NB4 (cell line): ENCODE data around the gene DNAJB4.
"Not testable (repeated sequence)": the region's sequence is repeated elsewhere in the genome, so short reads cannot be mapped to it uniquely, and the experiment has no call there.

Experiments
- CTCF ChIP-seq: IDR thresholded peaks from one replicate; pipeline ENCODE4 v1.5.1; 2012; ENCODE audit warnings: low read depth, low read length
- POLR2A ChIP-seq: IDR thresholded peaks from 2 replicates; pipeline ENCODE4 v1.6.1; 2011; ENCODE audit warnings: mild to moderate bottlenecking; ENCODE audit not compliant: insufficient read length; ENCODE audit errors: extremely low read depth
- TF ChIP-seq, protein P1 (sequence below): IDR thresholded peaks from 2 replicates; pipeline ENCODE4 v1.6.1; 2011; ENCODE audit warnings: low read depth, low read length

DNA sequence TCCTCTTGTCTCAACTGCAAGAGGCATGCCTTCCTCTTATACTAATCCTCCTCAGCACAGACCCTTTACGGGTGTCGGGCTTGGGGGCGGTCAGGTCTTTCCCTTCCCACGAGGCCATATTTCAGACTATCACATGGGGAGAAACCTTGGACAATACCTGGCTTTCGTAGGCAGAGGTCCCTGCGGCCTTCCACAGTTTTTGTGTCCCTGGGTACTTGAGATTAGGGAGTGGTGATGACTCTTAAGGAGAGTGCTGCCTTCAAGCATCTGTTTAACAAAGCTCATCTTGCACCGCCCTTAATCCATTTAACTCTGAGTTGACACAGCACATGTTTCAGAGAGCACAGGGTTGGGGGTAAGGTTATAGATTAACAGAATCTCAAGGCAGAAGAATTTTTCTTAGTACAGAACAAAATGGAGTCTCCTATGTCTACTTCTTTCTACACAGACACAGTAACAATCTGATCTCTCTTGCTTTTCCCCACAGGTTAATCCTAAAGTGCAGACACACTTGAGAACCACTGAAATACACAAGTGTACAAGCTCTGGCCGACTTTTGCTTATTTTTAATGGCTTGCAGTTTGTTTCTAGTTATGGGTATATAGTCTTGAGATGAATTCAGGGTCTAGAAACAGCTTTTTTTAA is 21.3 kb upstream of the DNAJB4 start:
- TF ChIP-seq, protein P1, sequence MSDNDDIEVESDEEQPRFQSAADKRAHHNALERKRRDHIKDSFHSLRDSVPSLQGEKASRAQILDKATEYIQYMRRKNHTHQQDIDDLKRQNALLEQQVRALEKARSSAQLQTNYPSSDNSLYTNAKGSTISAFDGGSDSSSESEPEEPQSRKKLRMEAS: not testable (repeated sequence)
- not testable (repeated sequence) for TF ChIP-seq CTCF, POLR2A
